ENCODE measurements around the gene TUBA3C.

The TUBA3C gene

GRCh38 chr13:19155321-19155861 is 26.2 kb downstream of the TUBA3C start:
- no peak for TF ChIP-seq CTCF (IDR thresholded peaks at IDR 0.05; ENCODE audit: low read depth, low read length, missing control alignments)
- H3K4me3 ChIP-seq (replicated peaks; ENCODE audit: low read depth, low read length) = no peak overlapping the region
- no peak for DNase-seq (ENCODE audit: extremely low read depth, low read depth)

DNA sequence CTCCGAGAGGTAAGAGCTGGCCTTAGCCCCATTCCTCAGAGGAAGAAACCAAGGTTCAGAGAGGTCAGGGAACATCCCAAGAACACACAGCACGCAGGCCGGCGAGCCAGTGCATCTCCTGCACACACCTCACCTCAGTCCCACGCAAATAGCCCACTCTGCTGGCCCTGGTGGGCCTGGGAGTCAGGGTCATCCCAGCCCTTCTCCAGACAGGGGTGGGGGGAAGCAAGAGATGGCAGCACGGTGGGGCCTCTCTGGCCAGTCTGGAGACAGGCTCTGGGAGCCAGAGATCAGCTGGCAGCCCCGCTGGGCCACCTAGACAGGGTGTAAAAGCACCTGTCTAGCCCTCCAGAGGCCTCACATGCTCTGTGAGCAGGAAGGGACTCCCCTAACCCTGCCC is 26.8 kb downstream of the TUBA3C start:
- no peak for DNase-seq (ENCODE audit: extremely low read depth, low read depth)
- H3K4me3 ChIP-seq (replicated peaks; ENCODE audit: low read depth, low read length) = no peak overlapping the region
- no peak for TF ChIP-seq CTCF (IDR thresholded peaks at IDR 0.05; ENCODE audit: low read depth, low read length, missing control alignments)

DNA sequence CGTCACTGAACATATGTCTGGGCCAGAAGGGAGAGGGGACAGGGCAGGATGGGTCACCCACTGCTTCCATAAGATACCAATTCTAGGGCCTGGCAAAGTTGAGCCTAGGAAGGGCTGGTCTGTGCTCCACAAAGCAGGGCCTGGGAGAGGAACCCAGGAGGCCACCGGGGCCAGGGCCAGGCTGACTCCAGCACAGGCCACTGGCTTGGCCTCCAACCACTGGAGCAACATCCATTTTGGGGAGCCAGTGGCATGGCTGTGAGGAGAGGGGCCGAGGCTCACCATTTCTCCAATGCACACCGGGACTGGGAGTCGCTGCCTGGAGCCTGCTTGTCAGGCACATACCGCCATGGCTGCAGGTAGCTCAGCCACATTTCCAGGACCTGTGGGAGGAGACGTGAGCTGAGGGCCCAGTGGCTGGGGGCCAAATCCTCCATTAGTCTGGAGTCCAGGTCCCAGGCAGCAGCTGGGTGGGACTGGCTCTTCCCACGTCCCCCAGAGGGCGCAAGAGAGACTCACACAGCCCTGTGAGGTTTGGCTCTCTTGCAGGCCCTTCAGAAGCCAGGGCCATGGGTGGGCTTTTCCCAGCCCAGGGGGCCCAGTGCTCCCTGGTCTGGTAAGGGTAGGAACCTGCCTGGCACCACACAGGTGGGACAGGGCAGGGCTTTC is 27.7 kb downstream of the TUBA3C start:
- DNase-seq (ENCODE audit: extremely low read depth, low read depth) = no peak
- TF ChIP-seq CTCF (IDR thresholded peaks at IDR 0.05; ENCODE audit: low read depth, low read length, missing control alignments) = no peak
- H3K4me3 ChIP-seq (replicated peaks; ENCODE audit: low read depth, low read length) = no peak overlapping the region

GRCh38 chr13:19152403-19152802 is 29.2 kb downstream of the TUBA3C start:
- no peak overlapping the region for H3K4me3 ChIP-seq (replicated peaks; ENCODE audit: low read depth, low read length)
- no peak for DNase-seq (ENCODE audit: extremely low read depth, low read depth)
- TF ChIP-seq CTCF (IDR thresholded peaks at IDR 0.05; ENCODE audit: low read depth, low read length, missing control alignments) = no peak

DNA sequence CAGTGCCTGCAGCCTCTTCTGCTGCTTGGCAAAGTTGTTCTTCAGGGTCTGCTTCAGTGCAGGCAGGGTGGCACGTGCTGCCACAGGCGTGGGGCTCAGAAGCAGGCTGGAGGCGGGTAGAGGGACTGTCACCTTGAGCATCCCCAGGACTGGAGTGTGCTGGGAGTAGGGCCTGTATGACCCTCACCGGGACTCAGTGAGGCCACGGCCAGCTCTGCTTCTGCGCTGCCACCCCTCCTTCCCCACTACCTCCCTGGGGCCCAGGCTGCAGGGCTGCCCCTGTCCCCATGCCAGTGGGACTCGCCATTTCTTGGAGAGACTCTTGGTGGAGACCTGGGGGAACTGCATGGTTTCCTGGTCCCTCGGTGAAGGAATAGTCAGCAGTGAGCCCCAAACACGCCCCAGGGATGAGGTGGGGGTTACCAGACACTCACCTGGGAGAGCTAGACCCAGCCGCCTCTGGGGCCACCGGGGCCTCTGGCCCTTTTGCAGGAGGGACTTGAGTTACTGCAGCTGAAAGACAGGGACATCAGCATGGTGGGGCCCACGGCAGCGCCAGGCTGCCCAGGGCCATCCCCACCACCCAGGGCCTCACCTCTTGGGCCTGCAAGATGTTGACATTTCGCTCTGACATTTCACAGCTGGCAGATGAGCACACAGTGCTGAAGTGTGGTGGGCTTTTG is 29.9 kb downstream of the TUBA3C start:
- no peak for TF ChIP-seq CTCF (IDR thresholded peaks at IDR 0.05; ENCODE audit: low read depth, low read length, missing control alignments)
- DNase-seq (ENCODE audit: extremely low read depth, low read depth) = no peak
- no peak overlapping the region for H3K4me3 ChIP-seq (replicated peaks; ENCODE audit: low read depth, low read length)

- DNase-seq (ENCODE audit: extremely low read depth, low read depth) = no peak
- no peak overlapping the region for H3K4me3 ChIP-seq (replicated peaks; ENCODE audit: low read depth, low read length)
- no peak for TF ChIP-seq CTCF (IDR thresholded peaks at IDR 0.05; ENCODE audit: low read depth, low read length, missing control alignments)
Observed at GRCh38 chr13:19150712-19151228, 30.9 kb downstream of the TUBA3C start.
